GM12891 (cell line): Measurements from ENCODE around the gene TRIM25.

Experiments
- DNase-seq: peaks from one replicate; pipeline ENCODE4 v3.0.0; 2011; ENCODE audit warnings: low spot score; ENCODE audit not compliant: insufficient read length
- FAIRE-seq: peaks from 2 replicates; lab custom pipeline; 2011; peaks lifted over from hg19 to GRCh38; lab: Jason Lieb, UNC
- PAX5 ChIP-seq: IDR thresholded peaks from 2 replicates; pipeline ENCODE4 v1.6.1; 2011; ENCODE audit warnings: low read length, moderate library complexity, mild to moderate bottlenecking; ENCODE audit not compliant: insufficient read depth, severe bottlenecking
- POLR2A ChIP-seq: IDR thresholded peaks from 2 replicates; pipeline ENCODE4 v1.6.1; 2011; ENCODE audit warnings: low read depth, low read length, control low read depth
- POLR2AphosphoS5 ChIP-seq: IDR thresholded peaks from 2 replicates; pipeline ENCODE4 v1.6.1; 2011; ENCODE audit warnings: low read depth, low read length, control low read depth
- POU2F2 ChIP-seq: IDR thresholded peaks from 2 replicates; pipeline ENCODE4 v1.6.1; 2011; ENCODE audit warnings: low read depth, mild to moderate bottlenecking, control low read depth, low read length, moderate library complexity
- SPI1 ChIP-seq: IDR thresholded peaks from 2 replicates; pipeline ENCODE4 v1.6.1; 2011; ENCODE audit warnings: low read depth, low read length, control low read depth
- TAF1 ChIP-seq: IDR thresholded peaks from 2 replicates; pipeline ENCODE4 v1.6.1; 2011; ENCODE audit warnings: low read depth, low read length, control low read depth

The TRIM25 gene

GRCh38 chr17:56845934-56846333, 67.9 kb downstream of the TRIM25 start:
- FAIRE-seq (no peak), DNase-seq (no peak)
- TF ChIP-seq SPI1 (peak; percentile 68), POLR2AphosphoS5 (no peak)

- FAIRE-seq: no peak
- no peak for TF ChIP-seq TAF1
- TF ChIP-seq POLR2AphosphoS5: no peak
- TF ChIP-seq POLR2A: no peak
- no peak for TF ChIP-seq PAX5
- TF ChIP-seq SPI1: no peak
- no peak for TF ChIP-seq POU2F2
- DNase-seq: no peak
Observed at GRCh38 chr17:56842577-56842976, 71.3 kb downstream of the TRIM25 start.

GRCh38 chr17:56838687-56839086, 75.2 kb downstream of the TRIM25 start:
- DNase-seq: no peak
- TF ChIP-seq POU2F2 (no peak), POLR2A (no peak)
- no peak for FAIRE-seq
